Measurements from ENCODE around the gene SAMHD1.
A peak's percentile ranks its signal among the peaks of the same experiment; 100 is the strongest.

Gene SAMHD1

DNA sequence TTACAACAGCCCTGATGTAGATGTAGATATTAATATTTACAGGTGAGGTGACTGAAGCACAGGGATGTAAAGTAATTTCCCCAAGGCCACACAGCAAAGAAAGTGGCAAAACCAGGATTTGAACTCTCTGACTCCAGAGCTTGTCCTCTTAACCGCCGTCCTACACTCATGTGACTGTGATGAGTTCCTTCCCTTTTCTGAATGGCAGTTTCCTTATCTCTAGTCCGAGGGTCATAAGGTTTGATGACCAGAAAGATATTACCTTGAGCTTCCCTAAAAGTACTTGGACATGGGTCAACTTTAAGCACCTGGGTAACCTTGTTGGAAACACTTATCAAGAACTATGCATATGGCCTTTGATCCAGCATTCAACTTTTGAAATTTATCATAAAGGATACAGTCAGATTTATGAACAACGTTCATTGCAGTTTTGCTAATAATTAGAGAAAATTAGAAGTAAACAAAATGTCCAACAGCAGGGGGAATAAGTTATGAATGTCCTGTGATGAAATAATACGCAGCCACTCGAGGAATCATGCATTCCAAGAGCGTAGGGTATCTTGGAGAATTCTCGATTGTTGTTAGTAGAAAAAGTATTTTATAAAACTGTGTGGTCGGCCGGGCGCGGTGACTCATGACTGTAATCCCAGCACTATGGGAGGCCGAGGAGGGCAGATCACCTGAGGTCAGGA is 77.9 kb downstream of the SAMHD1 start:
- no peak for DNase-seq (ENCODE audit: low spot score)

GRCh38 chr20:36872852-36873251 is 78.7 kb downstream of the SAMHD1 start:
- DNase-seq (ENCODE audit: low spot score) = no peak

GRCh38 chr20:36871640-36872570 is 79.6 kb downstream of the SAMHD1 start:
- DNase-seq (ENCODE audit: low spot score) = no peak

DNA sequence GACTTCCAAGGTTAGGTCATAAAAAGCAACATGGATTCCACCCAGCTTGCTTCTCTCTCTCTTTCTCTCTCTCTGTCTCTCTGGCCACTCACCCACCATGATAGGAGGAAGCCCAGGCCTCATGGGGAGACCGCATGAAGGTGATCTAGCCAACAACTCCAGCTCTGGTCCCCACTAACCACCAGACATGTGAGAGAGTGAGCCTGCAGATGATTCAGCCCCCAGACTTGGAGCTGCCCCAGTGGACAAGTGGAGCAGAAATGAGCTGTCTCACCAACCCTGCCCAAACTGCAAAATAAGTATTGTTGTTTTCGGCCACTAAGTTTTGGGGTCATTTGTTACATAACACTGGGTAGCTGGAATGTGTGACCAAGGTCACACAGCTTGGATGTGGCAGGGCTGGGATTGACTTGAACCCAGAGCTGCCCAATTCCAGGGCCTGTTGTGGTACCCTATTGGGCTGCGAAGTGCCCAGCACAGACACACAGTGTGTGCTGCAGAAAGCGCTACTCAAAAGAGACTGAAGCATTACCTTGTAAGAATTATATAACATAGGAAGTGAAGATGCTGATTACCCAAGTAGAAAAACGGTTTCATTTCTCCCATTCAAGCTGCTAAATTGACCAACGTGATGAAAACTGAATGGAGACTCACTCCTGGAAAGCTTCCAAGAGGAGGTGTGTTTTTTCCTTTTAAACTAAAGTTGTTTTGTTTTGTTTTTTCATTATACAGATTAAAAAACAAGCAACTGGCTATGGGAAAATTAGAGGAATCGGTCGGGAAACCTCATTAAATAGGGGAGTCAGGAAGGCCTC is 84.6 kb downstream of the SAMHD1 start:
- no peak for DNase-seq (ENCODE audit: low spot score)

GRCh38 chr20:36866164-36866563 is 85.3 kb downstream of the SAMHD1 start:
- no peak for DNase-seq (ENCODE audit: low spot score)

DNA sequence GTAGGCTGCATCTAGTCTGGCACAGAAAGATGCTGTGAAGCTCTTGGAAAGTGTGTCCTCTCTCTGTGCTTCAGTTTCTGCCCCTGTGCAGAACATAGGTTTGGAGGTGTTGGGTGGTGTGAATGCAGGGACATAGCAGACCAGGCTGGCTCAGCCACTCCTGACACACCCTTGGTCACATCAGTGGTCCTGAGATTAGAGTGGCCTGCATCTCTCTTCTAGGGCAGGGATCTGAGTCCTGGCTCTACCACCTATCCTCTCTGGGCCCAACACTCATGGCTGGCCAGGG is 85.7 kb downstream of the SAMHD1 start:
- no peak for DNase-seq (ENCODE audit: low spot score)

GRCh38 chr20:36865076-36865860 is 86.2 kb downstream of the SAMHD1 start:
- no peak for DNase-seq (ENCODE audit: low spot score)

- no peak for DNase-seq (ENCODE audit: low spot score)
These were observed 88.4 kb downstream of the SAMHD1 start for GRCh38 chr20:36862857-36863668.

DNA sequence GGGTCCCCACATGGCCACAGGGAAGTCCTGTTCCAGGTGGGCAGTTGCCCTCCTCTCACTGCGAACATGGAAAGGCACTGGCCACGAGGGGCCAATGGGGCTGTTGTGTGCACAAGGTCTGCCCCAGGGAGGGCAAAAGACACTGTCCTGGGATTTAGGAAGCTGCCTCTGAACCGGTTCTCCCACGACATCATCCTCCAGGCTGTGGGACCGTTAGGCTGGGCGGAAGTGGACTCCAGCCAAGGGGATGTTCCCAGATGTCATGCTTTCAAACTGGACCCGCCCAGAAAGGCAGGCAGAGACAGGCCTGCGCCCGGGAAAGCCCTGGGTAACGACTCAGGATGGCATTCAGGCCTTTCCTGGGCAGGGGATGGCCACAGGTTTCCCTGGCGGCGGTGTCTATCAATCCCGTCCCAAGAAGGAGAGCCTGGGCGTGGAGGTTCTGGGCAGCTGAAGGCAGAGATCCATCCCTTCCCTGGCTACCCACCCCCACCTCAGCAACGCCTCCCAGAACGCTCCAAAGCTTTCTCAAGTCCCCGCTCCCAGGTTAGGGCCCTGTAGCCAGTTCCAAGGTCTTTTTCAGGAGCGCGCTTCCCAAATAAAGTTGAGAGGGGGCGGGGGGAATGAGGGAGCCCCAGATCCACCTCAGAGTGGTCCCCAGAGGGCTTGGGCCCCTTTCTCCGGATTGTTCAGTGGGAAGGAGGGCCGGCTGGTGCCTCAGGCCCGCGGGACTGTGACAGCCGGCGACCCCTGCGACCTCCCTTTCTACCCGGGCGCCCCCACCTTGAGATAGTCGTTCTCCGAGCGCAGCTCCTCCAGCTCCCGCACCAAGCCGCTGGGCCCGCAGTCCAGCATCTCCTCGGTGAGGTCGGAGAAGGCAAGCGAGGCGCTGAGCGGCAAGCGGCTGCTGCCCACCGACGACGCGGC is 89.4 kb downstream of the SAMHD1 start:
- DNase-seq (ENCODE audit: low spot score) = peak; percentile 72

DNA sequence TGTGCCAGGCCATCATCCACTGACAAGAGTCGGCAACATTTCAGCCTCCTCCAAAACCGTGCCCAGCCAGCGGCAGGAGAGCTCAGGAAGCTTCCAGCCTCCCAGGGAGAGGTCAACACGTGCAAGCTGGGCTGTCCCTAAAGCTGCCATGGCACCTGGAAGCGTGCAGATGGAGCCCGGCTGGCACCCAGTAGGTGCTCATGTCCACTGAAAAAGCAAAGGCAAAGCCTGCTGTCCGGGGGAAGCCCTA is 90.0 kb downstream of the SAMHD1 start:
- no peak for DNase-seq (ENCODE audit: low spot score)

GRCh38 chr20:36860811-36861624 is 90.5 kb downstream of the SAMHD1 start:
- DNase-seq (ENCODE audit: low spot score) = no peak

- no peak for DNase-seq (ENCODE audit: low spot score)
These were observed 91.2 kb downstream of the SAMHD1 start for GRCh38 chr20:36860339-36860738.

DNA sequence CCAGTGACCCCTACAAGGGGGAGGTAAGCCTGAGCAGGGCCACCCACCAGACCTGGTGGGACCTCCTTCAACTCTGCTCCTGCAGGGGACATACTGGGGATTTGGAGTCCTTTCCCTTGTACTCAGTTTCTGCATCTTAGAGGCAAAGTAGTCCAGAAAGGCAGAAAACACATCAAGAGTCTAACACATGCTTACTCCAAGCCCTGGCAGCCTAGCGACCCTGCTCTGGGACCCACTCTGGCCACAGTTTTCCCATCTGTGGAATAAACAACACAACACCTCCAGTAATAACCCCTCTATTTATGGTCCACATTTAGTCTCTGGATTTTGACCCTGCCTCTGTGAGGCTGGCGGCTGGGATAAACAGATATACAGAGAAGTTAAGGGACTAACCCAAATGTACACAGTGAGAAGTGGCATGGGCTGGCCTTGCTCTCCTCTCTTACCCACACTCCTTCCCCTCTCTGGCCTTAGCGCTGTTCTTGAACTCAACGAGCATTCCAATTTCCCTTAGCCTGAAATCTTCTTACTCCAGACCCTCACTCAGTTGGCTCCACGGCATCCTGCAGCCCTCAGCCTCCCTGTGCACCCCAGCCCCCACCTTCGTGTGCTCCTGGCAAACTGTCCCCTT is 91.7 kb downstream of the SAMHD1 start:
- DNase-seq (ENCODE audit: low spot score) = no peak

- no peak for DNase-seq (ENCODE audit: low spot score)
These were observed 92.3 kb downstream of the SAMHD1 start for GRCh38 chr20:36859282-36859555.

DNA sequence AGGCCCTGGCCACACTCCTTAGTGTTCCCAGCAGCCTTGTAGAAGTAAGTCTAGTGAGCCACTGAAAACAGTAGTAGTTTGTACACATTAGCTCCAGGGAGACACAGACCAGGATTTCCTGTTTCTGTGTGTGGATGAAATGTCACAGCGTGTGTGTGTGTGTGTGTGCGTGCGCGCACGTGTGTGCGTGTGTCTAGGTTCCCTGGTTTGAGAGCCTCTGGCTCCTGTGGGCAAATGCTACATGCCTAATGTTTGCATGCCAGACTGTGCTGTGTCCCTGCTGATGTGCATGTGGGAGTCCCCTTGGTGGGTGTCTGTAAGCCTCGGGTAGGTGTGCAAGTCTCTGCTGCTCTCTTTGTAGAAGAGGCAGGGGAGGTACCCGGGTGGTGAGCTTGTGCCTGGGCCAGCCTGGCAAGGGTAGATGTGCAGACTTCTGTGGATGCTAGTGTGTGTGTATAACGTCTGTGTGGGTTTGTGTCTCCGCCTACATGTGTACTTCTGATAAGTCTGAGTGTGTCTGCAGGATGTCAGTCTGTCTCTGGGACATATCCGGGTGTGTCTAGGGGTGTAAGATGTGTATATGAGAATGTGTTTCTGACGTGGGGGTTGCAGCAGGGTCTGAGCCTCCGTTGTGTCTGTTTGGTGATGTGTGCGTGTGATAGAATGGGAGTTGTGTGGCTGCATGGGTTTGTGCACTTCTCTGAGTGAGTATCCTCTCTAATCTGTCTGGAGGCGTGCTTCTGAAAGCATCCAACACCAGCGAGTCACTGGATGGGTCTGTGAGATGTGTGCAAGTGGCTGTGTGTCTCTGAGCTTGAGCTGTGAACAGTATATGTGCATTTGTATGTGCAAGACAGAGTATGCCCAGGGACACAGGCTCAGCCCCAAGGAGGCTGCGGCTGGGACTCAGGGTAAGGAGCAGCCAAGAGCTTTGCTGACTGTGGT is 94.5 kb downstream of the SAMHD1 start:
- DNase-seq (ENCODE audit: low spot score) = no peak

DNA sequence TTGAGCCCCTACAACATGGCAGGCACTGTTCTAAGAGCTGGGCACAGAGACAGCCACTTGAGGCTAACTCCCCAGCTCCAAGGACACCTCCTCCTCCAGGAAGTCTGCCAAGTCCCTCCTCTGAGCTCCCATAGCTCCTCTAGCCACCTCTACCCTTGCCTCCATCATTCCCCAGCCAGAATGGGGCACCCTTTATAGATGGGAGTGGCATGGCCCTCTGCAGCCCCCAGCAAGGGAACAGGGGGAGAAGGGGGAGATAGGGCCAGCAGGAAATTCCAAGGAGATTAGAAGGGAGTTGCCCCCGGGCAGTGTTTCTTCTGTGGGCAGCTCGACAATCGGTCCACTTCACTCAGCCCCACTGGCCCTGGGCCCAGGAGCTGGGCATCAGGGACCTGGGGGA is 95.3 kb downstream of the SAMHD1 start:
- no peak for DNase-seq (ENCODE audit: low spot score)

DNA sequence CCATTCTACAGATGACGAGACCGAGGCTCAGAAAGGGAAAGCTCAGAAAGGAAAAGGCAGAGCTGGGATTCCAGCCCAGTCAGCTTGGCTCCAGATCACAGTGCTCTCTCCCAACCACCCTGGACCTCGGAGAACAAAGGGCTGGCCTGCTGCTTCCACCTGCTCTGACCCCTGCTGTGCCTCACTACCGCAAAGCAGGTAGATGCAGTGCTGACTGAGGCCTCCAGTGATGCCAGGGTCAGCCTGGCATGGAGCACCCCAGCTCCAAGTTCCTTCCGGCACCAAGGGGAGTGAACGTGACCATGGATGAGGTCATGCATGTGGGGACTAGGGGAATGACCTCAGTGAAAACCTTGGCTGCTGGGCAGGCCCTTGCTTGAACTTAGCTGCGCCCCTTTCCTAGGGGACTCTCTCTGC is 96.3 kb downstream of the SAMHD1 start:
- no peak for DNase-seq (ENCODE audit: low spot score)
